Measurements from ENCODE around the gene TEDC2.

DNA sequence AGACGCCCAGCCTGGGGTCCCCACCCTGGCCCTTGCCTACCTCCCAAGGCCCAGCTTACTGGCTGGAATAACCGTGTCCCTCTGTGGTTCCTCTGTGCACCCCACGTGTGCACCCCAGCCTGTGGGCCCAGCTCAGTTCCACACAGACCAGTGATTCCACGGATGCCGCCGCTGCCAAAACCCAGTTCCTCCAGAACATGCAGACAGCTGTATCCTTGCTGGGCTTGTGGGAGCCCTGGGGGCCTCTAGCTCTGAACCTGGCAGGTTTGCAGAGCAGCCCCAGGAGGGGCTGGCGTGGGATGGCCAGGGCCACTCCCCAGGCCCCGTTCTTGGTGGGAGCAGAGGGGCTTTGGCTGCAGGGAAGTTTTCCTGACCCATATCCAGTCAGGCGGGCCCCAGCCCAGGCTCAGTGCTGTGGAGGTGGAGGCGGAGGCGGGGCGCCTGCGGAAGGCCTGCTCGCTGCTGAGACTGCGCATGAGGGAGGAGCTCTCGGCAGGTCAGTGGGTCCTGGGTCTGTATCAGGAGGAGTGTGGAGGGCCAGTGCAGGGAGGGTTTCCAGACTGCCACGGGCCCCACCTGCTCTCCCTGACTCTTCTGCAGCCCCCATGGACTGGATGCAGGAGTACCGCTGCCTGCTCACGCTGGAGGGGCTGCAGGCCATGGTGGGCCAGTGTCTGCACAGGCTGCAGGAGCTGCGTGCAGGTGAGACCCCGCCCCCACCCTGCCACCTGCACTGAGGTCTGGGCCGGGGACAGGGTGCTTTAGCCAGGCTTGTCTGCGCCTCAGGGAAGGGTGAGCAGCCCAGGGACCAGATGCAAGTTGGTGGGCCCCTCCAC lies 2.3 kb downstream of the TEDC2 start:
- no peak for TF ChIP-seq POLR2A (IDR thresholded peaks at IDR 0.05)
- TF ChIP-seq, protein P1, sequence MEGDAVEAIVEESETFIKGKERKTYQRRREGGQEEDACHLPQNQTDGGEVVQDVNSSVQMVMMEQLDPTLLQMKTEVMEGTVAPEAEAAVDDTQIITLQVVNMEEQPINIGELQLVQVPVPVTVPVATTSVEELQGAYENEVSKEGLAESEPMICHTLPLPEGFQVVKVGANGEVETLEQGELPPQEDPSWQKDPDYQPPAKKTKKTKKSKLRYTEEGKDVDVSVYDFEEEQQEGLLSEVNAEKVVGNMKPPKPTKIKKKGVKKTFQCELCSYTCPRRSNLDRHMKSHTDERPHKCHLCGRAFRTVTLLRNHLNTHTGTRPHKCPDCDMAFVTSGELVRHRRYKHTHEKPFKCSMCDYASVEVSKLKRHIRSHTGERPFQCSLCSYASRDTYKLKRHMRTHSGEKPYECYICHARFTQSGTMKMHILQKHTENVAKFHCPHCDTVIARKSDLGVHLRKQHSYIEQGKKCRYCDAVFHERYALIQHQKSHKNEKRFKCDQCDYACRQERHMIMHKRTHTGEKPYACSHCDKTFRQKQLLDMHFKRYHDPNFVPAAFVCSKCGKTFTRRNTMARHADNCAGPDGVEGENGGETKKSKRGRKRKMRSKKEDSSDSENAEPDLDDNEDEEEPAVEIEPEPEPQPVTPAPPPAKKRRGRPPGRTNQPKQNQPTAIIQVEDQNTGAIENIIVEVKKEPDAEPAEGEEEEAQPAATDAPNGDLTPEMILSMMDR (IDR thresholded peaks at IDR 0.05), result no peak

All from uterus (tissue), 2 donors.